BJ (cell line): Measurements from ENCODE around the gene OR2A2. TPM values are rescaled to one million over a fixed set of nuclear protein-coding genes. Genes with fewer than 3 reads are reported as not detected.

Source experiments
- CTCF ChIA-PET: fragments of 350-600 bp; formaldehyde crosslinking; extraction: SDS; loops from one replicate; lab custom pipeline; 2021; ENCODE audit warnings: antibody characterized with exemption, inconsistent platforms; lab: Yijun Ruan, JAX
- POLR2A ChIA-PET: fragments of 300-600 bp; sonication (Branson Sonifier 250); formaldehyde crosslinking; extraction: SDS; loops from one replicate; lab custom pipeline; 2021; ENCODE audit warnings: antibody characterized with exemption; lab: Charles Lee
- DNase-seq: peaks from one replicate; pipeline ENCODE4 v3.0.0-alpha.2; 2011; ENCODE audit warnings: low read depth
- H3K27me3 ChIP-seq: 2 replicates; pipeline ENCODE4 v1.6.0; 2011; ENCODE audit warnings: low read length; ENCODE audit not compliant: control insufficient read depth, insufficient read depth
- H3K36me3 ChIP-seq: 2 replicates; pipeline ENCODE4 v1.5.1; 2011; ENCODE audit warnings: low read length; ENCODE audit not compliant: control insufficient read depth, insufficient read depth
- H3K4me3 ChIP-seq: 2 replicates; pipeline ENCODE4 v1.5.1; 2011; ENCODE audit warnings: low read depth, mild to moderate bottlenecking, control low read depth, low read length
- CTCF ChIP-seq: IDR thresholded peaks from 2 replicates; pipeline ENCODE4 v1.5.1; 2011; ENCODE audit warnings: low read depth, mild to moderate bottlenecking, control low read depth, inconsistent platforms, low read length, moderate library complexity; ENCODE audit not compliant: insufficient read depth
- polyA plus RNA-seq: library from polyadenylated mRNA; depleted of rRNA; stranded (reverse); fragments of >200 nt; gene quantifications from 2 replicates; pipeline ENCODE4 v1.2.3, GENCODE V29; 2011; rRNA removed
- small RNA-seq: library from RNA; depleted of rRNA; stranded (forward); fragments of <200 nt; gene quantifications from one replicate; pipeline ENCODE3, GENCODE V24; 2012; ENCODE audit warnings: low replicate concordance, low read depth; ENCODE audit not compliant: insufficient read length

The OR2A2 gene
- polyA plus RNA-seq, 1 experiment, result not detected

DNA sequence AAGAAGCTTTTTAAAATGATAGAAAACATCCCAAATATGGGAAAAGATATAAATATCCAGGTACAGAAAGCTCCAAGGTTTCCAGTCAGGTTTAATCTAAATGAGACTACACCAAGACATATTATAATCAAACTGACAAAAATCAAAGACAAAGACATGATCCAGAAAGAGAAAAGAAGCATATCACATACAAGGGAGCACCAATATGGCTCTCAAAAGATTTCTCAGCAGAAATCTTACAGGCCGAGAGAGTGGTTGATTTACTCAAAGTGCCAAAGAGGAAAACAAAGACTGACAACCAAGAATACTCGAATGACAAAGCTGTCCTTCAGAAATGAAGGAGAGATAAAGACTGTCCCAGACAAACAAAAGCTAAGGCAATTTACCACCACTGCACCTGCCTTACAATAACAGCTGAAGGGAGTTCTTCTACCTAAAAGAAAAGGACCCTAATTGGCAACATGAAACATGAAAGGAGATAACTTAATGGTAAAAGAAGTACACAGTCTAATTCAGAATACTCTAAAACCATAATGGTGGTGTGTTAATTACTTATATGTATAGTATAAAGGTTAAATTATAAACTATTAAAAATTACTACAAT is 38.9 kb downstream of the OR2A2 start:
- H3K4me3 ChIP-seq, result no peak overlapping the region
- H3K27me3 ChIP-seq, result no peaks in the 10 kb centered on the region
- DNase-seq, result no peak
- ChIA-PET CTCF (no interaction called here), POLR2A (no interaction called here)
- H3K36me3 ChIP-seq, result no peaks in the 10 kb centered on the region
- TF ChIP-seq CTCF, result no peak

DNA sequence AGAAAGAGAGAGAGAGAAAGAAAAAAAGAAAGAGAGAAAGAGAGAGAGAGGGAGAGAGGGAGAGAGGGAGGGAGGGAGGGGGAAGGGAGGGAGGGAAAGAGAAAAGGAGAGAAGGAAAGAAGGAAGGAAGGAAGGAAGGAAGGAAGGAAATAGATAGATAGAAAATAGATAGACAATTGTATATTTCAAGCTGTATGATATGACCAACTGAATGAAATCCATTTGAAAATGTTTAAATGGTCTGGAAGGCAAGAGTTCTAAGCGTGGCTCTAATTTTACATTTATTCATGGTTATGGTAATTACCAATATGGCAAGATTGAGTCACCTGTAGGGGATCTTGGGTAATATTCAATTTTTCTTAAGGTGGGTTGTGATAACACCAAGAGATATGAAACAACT is 49.5 kb downstream of the OR2A2 start:
- POLR2A ChIA-PET, result no interaction called here
- CTCF ChIA-PET, result no interaction called here
- no peaks in the 10 kb centered on the region for H3K27me3 ChIP-seq
- no peak overlapping the region for H3K4me3 ChIP-seq
- TF ChIP-seq CTCF, result no peak
- H3K36me3 ChIP-seq, result no peaks in the 10 kb centered on the region
- DNase-seq, result no peak

Small RNA genes within 50 kb of the gene (small RNA-seq; reads per million reads assigned to genes)
- gene OR2A41P, result not detected

Other genes starting within 250 kb of the OR2A2 start
- 39.9 and 55.2 TPM in 2 replicates for gene TCAF1, start 207.4 kb upstream of the OR2A2 start, polyA plus RNA-seq
- gene OR2F2, start 174.3 kb upstream of the OR2A2 start, polyA plus RNA-seq, result not detected in 2 replicates
- not detected in 2 replicates for gene OR2F1, start 154.7 kb upstream of the OR2A2 start, polyA plus RNA-seq
- gene OR6B1, start 109.3 kb upstream of the OR2A2 start, polyA plus RNA-seq, result not detected in 2 replicates
- gene OR2A5, start 60.6 kb upstream of the OR2A2 start, polyA plus RNA-seq, result not detected in 2 replicates
- not detected in 2 replicates for gene OR2A25, start 39.8 kb upstream of the OR2A2 start, polyA plus RNA-seq
- not detected in 2 replicates for gene OR2A12, start 23.3 kb upstream of the OR2A2 start, polyA plus RNA-seq
- gene OR2A14, start 13.6 kb downstream of the OR2A2 start, polyA plus RNA-seq, result not detected in 2 replicates
- 0.91 and 0.98 TPM in 2 replicates for gene CTAGE4, start 73.9 kb downstream of the OR2A2 start, polyA plus RNA-seq
- 0.37 and 0.91 TPM in 2 replicates for gene ARHGEF35, start 86.2 kb downstream of the OR2A2 start, polyA plus RNA-seq
- gene OR2A42, start 130.0 kb downstream of the OR2A2 start, polyA plus RNA-seq, result 0.02 TPM in 1 of 2 replicates, not detected in the other
- 0.53 and 0.86 TPM in 2 replicates for gene OR2A7, start 155.2 kb downstream of the OR2A2 start, polyA plus RNA-seq
- 0.21 and 0.54 TPM in 2 replicates for gene CTAGE8, start 159.7 kb downstream of the OR2A2 start, polyA plus RNA-seq
- gene OR2A1, start 202.8 kb downstream of the OR2A2 start, polyA plus RNA-seq, result 0.13 TPM in 1 of 2 replicates, not detected in the other
- gene ARHGEF5, start 245.8 kb downstream of the OR2A2 start, polyA plus RNA-seq, result 7.4 and 8.9 TPM in 2 replicates